HepG2 (cell line): ENCODE measurements around the gene PPP1R14D. TPM values are rescaled to one million over a fixed set of nuclear protein-coding genes. Genes with fewer than 3 reads are reported as not detected.

Experiments
- ATAC-seq: fragments of 200-7000 bp; cut with Tn5 transposase; 3 replicates; pipeline ENCODE4 v1.9.1; 2020; ENCODE audit warnings: mild to moderate bottlenecking, moderate library complexity
- BruUV-seq: library from RNA; stranded (reverse); fragments of 400-500 nt; replicated peaks from 2 replicates; lab custom pipeline; 2021; lab: Mats Ljungman, UMichigan
- CTCF ChIA-PET: fragments of 300-600 bp; formaldehyde crosslinking; extraction: SDS; loops from one replicate; lab custom pipeline; 2021; ENCODE audit warnings: low total read pairs, inconsistent platforms, low intra/inter-chr PET ratio; lab: Yijun Ruan, JAX
- POLR2A ChIA-PET: fragments of 350-600 bp; sonication (Branson Sonifier 250); formaldehyde crosslinking; loops from one replicate; lab custom pipeline; 2020; ENCODE audit warnings: antibody characterized with exemption, inconsistent platforms; lab: Yijun Ruan, JAX
- DNase-seq: peaks from one replicate; pipeline ENCODE4 v3.0.0-alpha.2; 2015; ENCODE audit warnings: low spot score
- FAIRE-seq: peaks from 3 replicates; lab custom pipeline; 2011; peaks lifted over from hg19 to GRCh38; lab: Jason Lieb, UNC
- H2AFZ ChIP-seq: one replicate; pipeline ENCODE4 v1.6.1; 2011; ENCODE audit warnings: low read length, inconsistent platforms
- H3K27ac ChIP-seq: fragments of 300-600 bp; 3 replicates; pipeline ENCODE4 v1.8.0; 2011; ENCODE audit warnings: mixed run types, mild to moderate bottlenecking, mixed read lengths, low read length, inconsistent platforms; ENCODE audit not compliant: insufficient read depth; ENCODE audit errors: extremely low read length
- H3K27me3 ChIP-seq, 2 experiments: fragments of 200-600 bp in 1 of 2; 2 replicates in 1 of 2; 3 replicates in 1 of 2; pipeline versions ENCODE4 v1.6.0 to v1.8.0; 2011; ENCODE audit warnings: low read length in 2 of 2, mild to moderate bottlenecking in 2 of 2, moderate library complexity in 2 of 2, inconsistent platforms in 1 of 2; ENCODE audit not compliant: insufficient read depth in 2 of 2, control insufficient read depth in 1 of 2
- H3K36me3 ChIP-seq, 2 experiments: fragments of 200-600 bp in 1 of 2; replicated peaks in 1 of 2; 2 replicates in 1 of 2; 3 replicates in 1 of 2; pipeline versions ENCODE4 v1.5.1 to v1.8.0; 2011; ENCODE audit warnings: low read length in 2 of 2, inconsistent platforms in 1 of 2; ENCODE audit not compliant: insufficient read depth in 2 of 2, control insufficient read depth in 1 of 2
- H3K4me1 ChIP-seq: 2 replicates; pipeline ENCODE4 v1.5.1; 2012; ENCODE audit warnings: low read length, inconsistent platforms; ENCODE audit not compliant: insufficient read depth
- H3K4me2 ChIP-seq: 2 replicates; pipeline ENCODE4 v1.6.0; 2011; ENCODE audit warnings: low read depth, low read length, inconsistent platforms
- H3K4me3 ChIP-seq, 3 experiments: fragments of 200-600 bp in 1 of 3; sonication (generic), shearing (Covaris generic) in 1 of 3; replicated peaks in 1 of 3; 2 replicates each; pipeline ENCODE4 v1.5.1; 2011 to 2016; ENCODE audit warnings: low read length in 3 of 3, inconsistent platforms in 2 of 3, low read depth in 2 of 3, mild to moderate bottlenecking in 2 of 3, control low read depth in 1 of 3, mixed read lengths in 1 of 3; ENCODE audit not compliant: insufficient read depth in 1 of 3
- H3K79me2 ChIP-seq: one replicate; pipeline ENCODE4 v1.6.1; 2011; ENCODE audit warnings: low read length, inconsistent platforms; ENCODE audit not compliant: insufficient read depth
- H3K9ac ChIP-seq: 2 replicates; pipeline ENCODE4 v1.6.0; 2011; ENCODE audit warnings: mild to moderate bottlenecking, low read depth, low read length, inconsistent platforms; ENCODE audit not compliant: insufficient read depth
- H3K9me3 ChIP-seq: 2 replicates; pipeline ENCODE4 v1.5.1; 2012; ENCODE audit warnings: mild to moderate bottlenecking, low read length
- H4K20me1 ChIP-seq: 2 replicates; pipeline ENCODE4 v1.6.0; 2011; ENCODE audit warnings: inconsistent platforms, mild to moderate bottlenecking, low read length, moderate library complexity; ENCODE audit not compliant: insufficient read depth
- AHR ChIP-seq: IDR thresholded peaks from 2 replicates; pipeline ENCODE4 v1.6.1; 2018; ENCODE audit warnings: missing genetic modification reagents, missing compliant biosample characterization
- EEA1 ChIP-seq: sonication (generic); formaldehyde crosslinking; IDR thresholded peaks from 2 replicates; pipeline ENCODE4 v1.5.1; 2020; ENCODE audit warnings: mild to moderate bottlenecking, missing genetic modification reagents, borderline replicate concordance
- NPAS2 ChIP-seq: sonication (generic); formaldehyde crosslinking; IDR thresholded peaks from 2 replicates; pipeline ENCODE4 v1.8.0; 2022; ENCODE audit warnings: mild to moderate bottlenecking, missing genetic modification reagents, borderline replicate concordance
- TAF15 ChIP-seq: fragments of 200-400 bp; formaldehyde crosslinking; IDR thresholded peaks from one replicate; pipeline ENCODE4 v1.6.1; 2018; ENCODE audit warnings: mild to moderate bottlenecking, low read depth, low read length; ENCODE audit not compliant: poor library complexity, severe bottlenecking
- ZNF788 ChIP-seq: sonication (generic); formaldehyde crosslinking; IDR thresholded peaks from 2 replicates; pipeline ENCODE4 v1.5.0; 2020; ENCODE audit warnings: mild to moderate bottlenecking, missing genetic modification reagents, borderline replicate concordance
- ZNF790 ChIP-seq: sonication (generic); formaldehyde crosslinking; IDR thresholded peaks from 2 replicates; pipeline ENCODE4 v1.8.0; 2022; ENCODE audit warnings: missing genetic modification reagents, mild to moderate bottlenecking, borderline replicate concordance
- WGBS: methylation state at CpG from one replicate; pipeline ENCODE4 v1.1.6; 2017; ENCODE audit warnings: low lambda C conversion rate; 5-methylcytosine and 5-hydroxymethylcytosine counted together
- in situ Hi-C: cut with HindIII; loops from 2 replicates; pipeline ENCODE4 v1.10.0; 2017; ENCODE audit warnings: low pct_unique_long_range_greater_than_20kb; ENCODE audit not compliant: extremely low pct_ligation_motif_present
- intact Hi-C: fragments of 100-400 bp; cut with micrococcal nuclease; formaldehyde crosslinking; loops from one replicate; pipeline ENCODE4 v1.10.0; 2022; ENCODE audit not compliant: unreplicated experiment
- polyA plus RNA-seq, 8 experiments: library from polyadenylated mRNA; depleted of rRNA in 3 of 8; stranded (reverse) in 7 of 8; unstranded in 1 of 8; fragments of >200 nt; fragmentation: Illumina TruSeq in 4 of 8; extraction: Trizol in 4 of 8; gene quantifications; 2 replicates each; pipeline versions ENCODE4 v1.2.1 to v1.2.3, GENCODE V29; 2011 to 2016; ENCODE audit warnings: low read depth in 4 of 8, missing spikeins in 1 of 8, mixed read lengths in 1 of 8; ENCODE audit not compliant: insufficient read depth in 1 of 8
- total RNA-seq, 5 experiments: library from RNA; depleted of rRNA; stranded (reverse); fragments of >200 nt; fragmentation: Illumina TruSeq; extraction: Trizol; gene quantifications; 2 replicates each; pipeline ENCODE4 v1.2.3, GENCODE V29; 2016; ENCODE audit warnings: low read depth in 1 of 5
- TF ChIP-seq, protein P1 (sequence below): sonication (generic); formaldehyde crosslinking; IDR thresholded peaks from 2 replicates; pipeline ENCODE4 v1.8.0; 2022; ENCODE audit warnings: mild to moderate bottlenecking, missing genetic modification reagents, moderate library complexity
- TF ChIP-seq, protein P2 (sequence below): sonication (generic); formaldehyde crosslinking; IDR thresholded peaks from 2 replicates; pipeline ENCODE4 v1.8.0; 2022; ENCODE audit warnings: missing genetic modification reagents, mild to moderate bottlenecking, inconsistent platforms, borderline replicate concordance
- TF ChIP-seq, protein P3 (sequence below): sonication (generic); formaldehyde crosslinking; IDR thresholded peaks from 2 replicates; pipeline ENCODE4 v1.4.0; 2020; ENCODE audit warnings: missing genetic modification reagents, mild to moderate bottlenecking, borderline replicate concordance
- TF ChIP-seq, protein P4 (sequence below), 2 experiments: sonication (generic) in 1 of 2; formaldehyde crosslinking in 1 of 2; IDR thresholded peaks; 2 replicates each; pipeline versions ENCODE4 v1.4.0 to v1.6.1; 2016 to 2020; ENCODE audit warnings: borderline replicate concordance in 1 of 2, low read depth in 1 of 2, mild to moderate bottlenecking in 1 of 2, missing genetic modification reagents in 1 of 2
- TF ChIP-seq, protein P5 (sequence below): sonication (generic); formaldehyde crosslinking; IDR thresholded peaks from 2 replicates; pipeline ENCODE4 v1.4.0; 2020; ENCODE audit warnings: missing genetic modification reagents

PPP1R14D gene
- total and polyA plus RNA-seq, 2 of the 13 experiments (the other 11 are each of a cell fraction or from before 2014, with no cell fraction given) = 0.53 to 0.55 TPM

DNA sequence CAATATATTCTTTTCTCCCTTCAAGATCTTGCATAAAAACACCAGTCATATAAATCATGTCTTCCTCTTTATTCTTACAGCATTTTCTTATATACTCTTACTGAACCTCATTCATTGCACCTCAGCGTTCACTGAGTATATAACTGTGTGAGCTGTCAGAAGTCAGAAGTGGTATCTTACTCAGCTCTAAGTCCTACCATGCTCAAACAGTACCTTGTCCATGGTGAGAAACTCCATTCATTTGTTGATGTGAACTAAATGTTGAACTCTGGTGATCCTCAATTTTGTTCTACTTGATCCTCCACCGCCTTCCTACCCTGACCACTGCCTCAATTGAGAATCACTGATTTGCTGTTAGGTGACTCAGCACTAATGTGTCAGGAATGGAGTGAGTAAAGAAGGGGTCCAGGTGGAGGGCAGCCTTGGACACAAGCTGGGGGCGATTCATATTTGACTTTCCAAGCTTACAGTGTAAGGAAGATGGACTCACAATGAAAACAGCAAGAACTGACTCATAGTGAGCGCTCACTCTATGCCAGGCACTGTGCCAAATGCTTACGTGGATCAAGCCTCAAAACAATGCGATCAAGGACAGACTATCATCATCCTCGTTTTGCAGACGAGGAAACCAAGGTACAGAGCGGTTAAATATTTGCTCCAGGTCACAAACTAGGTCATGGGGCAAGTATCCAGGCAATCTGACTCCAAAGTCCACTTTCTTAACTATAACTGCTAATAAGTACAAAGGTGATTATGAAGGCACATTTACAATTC lies 35.1 kb downstream of the PPP1R14D start (continued):
- TF ChIP-seq EEA1 (CRISPR knock-in tag) (no peak), TAF15 (no peak)
- TF ChIP-seq, protein P1, sequence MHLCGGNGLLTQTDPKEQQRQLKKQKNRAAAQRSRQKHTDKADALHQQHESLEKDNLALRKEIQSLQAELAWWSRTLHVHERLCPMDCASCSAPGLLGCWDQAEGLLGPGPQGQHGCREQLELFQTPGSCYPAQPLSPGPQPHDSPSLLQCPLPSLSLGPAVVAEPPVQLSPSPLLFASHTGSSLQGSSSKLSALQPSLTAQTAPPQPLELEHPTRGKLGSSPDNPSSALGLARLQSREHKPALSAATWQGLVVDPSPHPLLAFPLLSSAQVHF = no peak
- TF ChIP-seq, protein P2, sequence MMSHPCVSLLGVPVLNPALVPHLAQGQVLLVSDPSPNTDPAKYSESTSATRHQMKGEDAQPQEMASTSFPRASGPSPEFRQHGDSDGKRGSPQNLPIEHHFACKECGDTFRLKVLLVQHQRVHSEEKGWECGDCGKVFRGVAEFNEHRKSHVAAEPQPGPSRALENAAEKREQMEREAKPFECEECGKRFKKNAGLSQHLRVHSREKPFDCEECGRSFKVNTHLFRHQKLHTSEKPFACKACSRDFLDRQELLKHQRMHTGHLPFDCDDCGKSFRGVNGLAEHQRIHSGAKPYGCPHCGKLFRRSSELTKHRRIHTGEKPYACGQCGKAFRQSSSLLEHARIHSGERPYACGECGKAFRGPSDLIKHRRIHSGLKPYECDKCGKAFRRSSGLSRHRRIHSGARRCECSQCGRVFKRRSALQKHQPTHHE = no peak

DNA sequence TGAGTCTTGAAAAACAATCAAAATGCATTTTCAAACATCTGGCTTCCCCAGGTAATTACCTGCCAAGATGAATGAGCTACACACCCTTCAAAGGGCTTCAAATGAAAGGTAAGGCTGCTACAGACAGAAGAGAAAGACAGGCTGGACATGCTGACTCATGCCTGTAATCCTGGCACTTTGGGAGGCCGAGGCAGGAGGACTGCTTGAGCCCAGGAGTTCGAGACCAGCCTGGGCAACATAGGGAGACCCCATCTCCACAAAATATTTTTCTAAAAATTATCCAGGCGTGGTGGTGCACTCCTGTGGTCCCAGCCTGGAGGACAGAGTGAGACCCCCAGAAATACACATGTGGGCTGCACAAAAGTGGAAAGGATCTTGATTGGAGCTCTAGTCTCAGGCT lies 36.1 kb downstream of the PPP1R14D start:
- in situ Hi-C loops (no loop called here), intact Hi-C loops (no loop called here)
- ATAC-seq (no peak), FAIRE-seq (no peak), DNase-seq (no peak)
- H3K4me1 ChIP-seq = peaks cover 50% of the 10 kb centered on the region
- no peak overlapping the region for H3K4me3 ChIP-seq
- CTCF ChIA-PET = no interaction called here
- 52% methylated on average over 2 of the region's 3 CpGs for WGBS
- H3K9ac ChIP-seq = 0 out of 2 replicates have a peak overlapping the region, but pooled peaks have one; percentile 8
- no peak overlapping the region for H3K4me2 ChIP-seq
- no TSS peak for BruUV-seq
- peaks cover 0 to 4% of the 10 kb centered on the region in 2 experiments; a peak in 1 of 5 replicates for H3K36me3 ChIP-seq
- H3K27ac ChIP-seq = peak overlapping the region; percentile 96
- H3K79me2 ChIP-seq = peaks cover 18% of the 10 kb centered on the region
- H2AFZ ChIP-seq = no peak overlapping the region
- POLR2A ChIA-PET = interaction anchor here (1.5 to 2.4 kb wide), 2 partner anchors 10 to 65 kb away, joined by 5 to 7 read pairs; no protein-coding TSS in a partner anchor
- H3K9me3 ChIP-seq = no peaks in the 10 kb centered on the region
- H3K27me3 ChIP-seq = no peaks in the 10 kb centered on the region
- no peaks in the 10 kb centered on the region for H4K20me1 ChIP-seq
- TF ChIP-seq ZNF790 (CRISPR knock-in tag) (no peak), AHR (CRISPR knock-in tag) (no peak), NPAS2 (CRISPR knock-in tag) (no peak), ZNF788 (CRISPR knock-in tag) (no peak)
- TF ChIP-seq, protein P3, sequence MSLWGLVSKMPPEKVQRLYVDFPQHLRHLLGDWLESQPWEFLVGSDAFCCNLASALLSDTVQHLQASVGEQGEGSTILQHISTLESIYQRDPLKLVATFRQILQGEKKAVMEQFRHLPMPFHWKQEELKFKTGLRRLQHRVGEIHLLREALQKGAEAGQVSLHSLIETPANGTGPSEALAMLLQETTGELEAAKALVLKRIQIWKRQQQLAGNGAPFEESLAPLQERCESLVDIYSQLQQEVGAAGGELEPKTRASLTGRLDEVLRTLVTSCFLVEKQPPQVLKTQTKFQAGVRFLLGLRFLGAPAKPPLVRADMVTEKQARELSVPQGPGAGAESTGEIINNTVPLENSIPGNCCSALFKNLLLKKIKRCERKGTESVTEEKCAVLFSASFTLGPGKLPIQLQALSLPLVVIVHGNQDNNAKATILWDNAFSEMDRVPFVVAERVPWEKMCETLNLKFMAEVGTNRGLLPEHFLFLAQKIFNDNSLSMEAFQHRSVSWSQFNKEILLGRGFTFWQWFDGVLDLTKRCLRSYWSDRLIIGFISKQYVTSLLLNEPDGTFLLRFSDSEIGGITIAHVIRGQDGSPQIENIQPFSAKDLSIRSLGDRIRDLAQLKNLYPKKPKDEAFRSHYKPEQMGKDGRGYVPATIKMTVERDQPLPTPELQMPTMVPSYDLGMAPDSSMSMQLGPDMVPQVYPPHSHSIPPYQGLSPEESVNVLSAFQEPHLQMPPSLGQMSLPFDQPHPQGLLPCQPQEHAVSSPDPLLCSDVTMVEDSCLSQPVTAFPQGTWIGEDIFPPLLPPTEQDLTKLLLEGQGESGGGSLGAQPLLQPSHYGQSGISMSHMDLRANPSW = no peak
- TF ChIP-seq, protein P4, sequence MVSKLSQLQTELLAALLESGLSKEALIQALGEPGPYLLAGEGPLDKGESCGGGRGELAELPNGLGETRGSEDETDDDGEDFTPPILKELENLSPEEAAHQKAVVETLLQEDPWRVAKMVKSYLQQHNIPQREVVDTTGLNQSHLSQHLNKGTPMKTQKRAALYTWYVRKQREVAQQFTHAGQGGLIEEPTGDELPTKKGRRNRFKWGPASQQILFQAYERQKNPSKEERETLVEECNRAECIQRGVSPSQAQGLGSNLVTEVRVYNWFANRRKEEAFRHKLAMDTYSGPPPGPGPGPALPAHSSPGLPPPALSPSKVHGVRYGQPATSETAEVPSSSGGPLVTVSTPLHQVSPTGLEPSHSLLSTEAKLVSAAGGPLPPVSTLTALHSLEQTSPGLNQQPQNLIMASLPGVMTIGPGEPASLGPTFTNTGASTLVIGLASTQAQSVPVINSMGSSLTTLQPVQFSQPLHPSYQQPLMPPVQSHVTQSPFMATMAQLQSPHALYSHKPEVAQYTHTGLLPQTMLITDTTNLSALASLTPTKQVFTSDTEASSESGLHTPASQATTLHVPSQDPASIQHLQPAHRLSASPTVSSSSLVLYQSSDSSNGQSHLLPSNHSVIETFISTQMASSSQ (IDR thresholded peaks at IDR 0.05; ENCODE audit: low read depth) = no peak
- TF ChIP-seq, protein P4 (CRISPR knock-in tag; IDR thresholded peaks at IDR 0.05; ENCODE audit: borderline replicate concordance) = no peak
- TF ChIP-seq, protein P5, sequence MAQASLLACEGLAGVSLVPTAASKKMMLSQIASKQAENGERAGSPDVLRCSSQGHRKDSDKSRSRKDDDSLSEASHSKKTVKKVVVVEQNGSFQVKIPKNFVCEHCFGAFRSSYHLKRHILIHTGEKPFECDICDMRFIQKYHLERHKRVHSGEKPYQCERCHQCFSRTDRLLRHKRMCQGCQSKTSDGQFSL (CRISPR knock-in tag) = no peak
